Forelimb muscle (tissue), 1 donor: ENCODE data around the gene ZNF438. TPM values are rescaled to one million over a fixed set of nuclear protein-coding genes. Genes with fewer than 3 reads are reported as not detected.

Experiments used
- DNase-seq: peaks from one replicate; pipeline ENCODE4 v3.0.0-alpha.2; 2013; ENCODE audit warnings: low read depth
- polyA plus RNA-seq: library from polyadenylated mRNA; unstranded; fragments of 120-200 nt; gene quantifications from one replicate; pipeline ENCODE4 v1.2.1, GENCODE V29; 2013; ENCODE audit not compliant: insufficient read length

Gene ZNF438
- polyA plus RNA-seq, 1 donor = 15.8 TPM

DNA sequence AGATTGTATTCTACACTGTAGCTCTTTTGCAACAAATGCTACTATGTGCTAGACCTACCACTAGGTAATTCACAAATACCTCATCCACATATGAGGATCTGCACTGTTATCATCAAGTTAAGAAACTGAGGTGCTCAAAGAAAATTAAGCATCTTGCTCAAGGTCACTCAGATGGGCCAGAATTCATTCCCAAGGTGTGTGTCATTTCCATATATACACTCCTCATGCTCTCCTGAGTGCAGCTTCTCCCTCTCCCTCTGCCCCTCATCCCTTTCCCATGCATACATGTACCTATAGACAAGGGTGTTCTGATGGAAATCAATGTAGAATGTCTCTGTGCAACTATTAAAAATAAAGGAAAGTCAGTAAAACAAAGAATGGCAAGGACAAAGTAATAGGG is 146.2 kb downstream of the ZNF438 start:
- DNase-seq = no peak

GRCh38 chr10:30883751-30884150 is 147.9 kb downstream of the ZNF438 start:
- no peak for DNase-seq

DNA sequence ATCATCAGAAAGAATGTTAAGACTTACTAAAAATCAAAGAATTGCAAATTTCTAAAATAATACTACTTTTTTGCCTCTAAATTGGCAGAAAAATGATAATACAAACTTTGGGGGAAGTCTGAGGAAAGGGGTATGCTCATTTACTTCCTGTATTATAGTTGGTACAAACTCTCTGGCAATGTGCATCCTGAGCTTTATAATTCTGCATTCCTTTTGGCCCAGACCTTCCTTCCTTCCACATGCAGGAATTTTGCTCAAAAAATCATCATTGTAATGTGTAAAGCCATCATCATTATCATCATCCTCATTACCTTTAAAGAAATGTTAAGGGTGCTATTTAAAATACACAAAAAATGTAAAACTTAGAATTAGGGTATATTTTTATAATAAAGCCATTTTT is 148.5 kb downstream of the ZNF438 start:
- DNase-seq = no peak

DNA sequence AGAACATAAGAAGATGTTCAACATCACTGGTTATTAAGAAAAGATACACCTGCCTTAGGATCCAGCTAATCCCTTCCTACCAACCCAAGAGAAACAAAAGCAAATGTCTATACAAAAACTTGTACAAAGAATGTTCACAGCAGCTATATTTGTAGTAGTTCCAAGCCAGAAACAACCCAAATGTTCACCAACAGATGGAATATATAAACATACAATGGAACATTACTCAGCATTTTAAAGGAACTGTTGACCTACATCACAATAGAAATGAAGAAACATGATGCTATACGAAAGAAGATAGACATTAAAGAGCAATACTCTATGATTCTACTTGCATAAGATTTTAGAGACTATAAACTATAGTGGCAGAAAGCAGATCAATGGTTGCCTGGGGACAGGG is 149.4 kb downstream of the ZNF438 start:
- no peak for DNase-seq

- DNase-seq = no peak
These were observed 152.7 kb downstream of the ZNF438 start for GRCh38 chr10:30878920-30879319.

GRCh38 chr10:30877111-30877510 is 154.6 kb downstream of the ZNF438 start:
- DNase-seq = no peak

DNA sequence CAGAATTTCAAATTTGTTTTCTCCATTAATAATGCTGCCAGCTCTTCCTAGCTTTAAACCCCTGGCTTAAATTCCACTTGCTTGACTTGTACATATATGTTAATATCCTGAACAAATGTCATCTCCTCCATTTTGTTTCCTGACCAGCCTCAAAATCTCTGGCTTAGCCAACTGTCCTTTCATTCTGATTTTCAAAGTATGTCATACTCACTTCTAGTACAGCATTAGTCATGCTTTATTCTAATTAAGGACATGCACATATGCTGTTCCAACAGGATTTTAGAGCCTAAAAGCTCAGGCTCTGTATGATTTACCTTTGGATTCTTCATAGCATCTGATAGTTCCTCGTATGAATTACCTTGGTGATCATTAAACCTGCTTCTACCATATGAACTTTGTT is 158.3 kb downstream of the ZNF438 start:
- no peak for DNase-seq

DNA sequence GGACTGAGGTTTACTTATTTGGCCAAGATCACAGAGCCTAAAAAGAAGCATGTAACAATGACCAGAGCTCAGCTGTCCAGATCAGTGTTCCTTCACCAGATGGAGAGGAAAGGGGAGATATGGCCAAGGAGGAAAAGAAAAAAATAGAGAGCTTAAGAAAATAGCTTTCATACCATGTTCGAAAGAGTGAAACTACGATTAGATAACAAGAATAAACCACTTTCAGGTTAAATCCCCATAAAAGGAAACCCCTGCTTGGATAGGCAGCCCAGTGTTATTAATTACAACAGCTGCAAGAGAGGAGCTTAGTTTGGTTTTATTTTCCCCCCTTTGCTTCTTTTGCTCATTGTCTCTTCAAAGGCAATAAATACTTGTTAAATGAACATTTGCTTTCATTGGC is 160.8 kb downstream of the ZNF438 start:
- DNase-seq = no peak

DNA sequence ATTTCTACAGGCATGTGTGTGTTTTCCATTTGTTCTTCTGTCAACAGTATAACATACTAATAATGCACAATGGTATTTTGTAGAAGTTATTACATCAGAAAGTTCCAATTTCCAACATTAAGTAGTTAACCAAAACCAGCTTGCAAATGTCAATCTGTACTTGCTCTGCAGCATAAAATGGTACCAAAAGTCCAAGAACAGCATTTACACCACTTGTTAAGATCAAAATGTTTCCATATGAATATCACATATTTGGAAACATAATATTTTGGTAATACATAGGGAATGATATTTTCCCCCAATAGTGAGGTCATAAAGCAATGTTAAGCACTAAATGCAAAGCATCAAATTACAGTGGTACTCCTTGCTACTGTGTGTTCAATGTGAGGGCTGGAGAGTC is 162.1 kb downstream of the ZNF438 start:
- DNase-seq = no peak

GRCh38 chr10:30868611-30869010 is 163.1 kb downstream of the ZNF438 start:
- DNase-seq = peak; percentile 45

DNA sequence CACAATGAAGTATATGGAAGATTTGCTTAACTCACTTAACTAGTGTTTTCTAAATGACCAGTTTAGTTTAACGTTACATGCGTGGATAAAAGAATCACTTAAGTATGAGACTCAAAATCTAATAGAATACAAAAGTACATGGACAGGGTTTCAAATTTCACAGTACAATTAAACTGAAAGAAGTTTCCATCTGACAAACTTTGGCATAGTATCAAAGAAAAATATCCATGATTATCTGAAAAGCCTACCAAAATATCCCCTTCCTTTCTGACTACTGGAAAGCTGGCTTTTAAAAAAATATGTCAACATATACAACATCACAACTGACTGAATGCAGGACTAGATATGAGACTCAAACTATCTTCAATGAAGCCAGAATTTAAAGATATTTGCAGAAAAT is 164.8 kb downstream of the ZNF438 start:
- DNase-seq = no peak

DNA sequence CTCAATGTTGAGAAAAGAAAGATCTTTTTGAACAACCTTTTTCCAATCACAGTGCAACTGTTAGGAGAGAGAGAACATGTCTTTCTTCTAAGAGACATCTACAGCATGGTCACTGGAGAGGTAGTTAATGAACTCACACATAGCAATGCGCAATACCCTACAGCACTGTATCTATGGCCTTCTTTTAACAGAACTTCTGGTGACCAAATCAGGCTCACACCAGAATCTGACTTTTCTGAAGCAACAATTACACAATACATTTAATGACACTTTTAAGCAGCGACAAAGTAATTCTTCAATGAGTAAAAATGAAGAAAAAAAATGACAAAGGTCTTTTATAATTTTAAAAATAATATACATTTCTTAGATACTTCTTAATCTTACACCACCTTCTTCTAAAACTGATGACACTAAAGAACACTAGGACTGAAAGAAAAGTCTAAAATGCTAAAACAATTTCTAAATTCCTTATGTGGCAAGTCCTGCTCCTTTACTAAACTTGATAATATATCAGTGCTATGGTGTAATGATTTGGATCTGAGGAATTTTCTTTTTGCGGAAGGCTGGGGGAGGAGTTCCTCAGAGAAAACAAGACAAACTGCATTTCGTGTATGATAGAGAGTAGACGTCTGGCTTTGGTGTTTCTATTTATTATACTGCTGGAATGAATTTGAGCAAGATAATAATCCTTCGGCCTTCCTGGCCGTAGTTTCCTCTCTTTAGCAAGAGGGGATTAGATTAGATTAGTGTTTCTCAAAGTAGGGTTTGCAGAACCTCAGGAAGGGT is 166.3 kb downstream of the ZNF438 start:
- DNase-seq = no peak

GRCh38 chr10:30863516-30864210 is 168.0 kb downstream of the ZNF438 start:
- DNase-seq = no peak

- no peak for DNase-seq
These were observed 169.2 kb downstream of the ZNF438 start for GRCh38 chr10:30862486-30862885.

GRCh38 chr10:30861976-30862375 is 169.7 kb downstream of the ZNF438 start:
- DNase-seq = no peak

- DNase-seq = no peak
These were observed 170.4 kb downstream of the ZNF438 start for GRCh38 chr10:30861221-30861620.

GRCh38 chr10:30858499-30858898 is 173.2 kb downstream of the ZNF438 start:
- DNase-seq = no peak

- peak; percentile 86 for DNase-seq
These were observed 173.9 kb downstream of the ZNF438 start for GRCh38 chr10:30857803-30858202.

DNA sequence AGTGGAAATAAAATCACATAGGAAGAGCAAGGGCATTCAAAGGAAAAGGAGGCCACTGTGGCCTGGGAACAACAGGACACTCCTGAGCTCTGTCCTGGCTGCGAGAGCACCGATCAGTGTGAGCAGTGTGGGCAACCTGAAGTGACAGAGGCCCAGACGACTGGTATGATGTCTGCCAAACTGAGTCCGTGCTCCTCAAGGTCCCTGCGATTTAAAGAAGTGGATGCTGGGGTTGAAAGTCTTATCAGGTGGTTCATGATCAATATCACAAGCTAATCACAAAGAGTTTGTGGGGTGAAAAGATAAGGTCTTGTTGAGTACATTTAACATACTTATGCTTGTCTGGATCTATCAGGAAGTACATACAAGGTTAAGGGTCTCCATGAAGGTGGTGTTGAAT is 176.5 kb downstream of the ZNF438 start:
- DNase-seq = no peak

- no peak for DNase-seq
These were observed 177.0 kb downstream of the ZNF438 start for GRCh38 chr10:30854656-30855055.

- DNase-seq = no peak
These were observed 178.6 kb downstream of the ZNF438 start for GRCh38 chr10:30853066-30853465.

DNA sequence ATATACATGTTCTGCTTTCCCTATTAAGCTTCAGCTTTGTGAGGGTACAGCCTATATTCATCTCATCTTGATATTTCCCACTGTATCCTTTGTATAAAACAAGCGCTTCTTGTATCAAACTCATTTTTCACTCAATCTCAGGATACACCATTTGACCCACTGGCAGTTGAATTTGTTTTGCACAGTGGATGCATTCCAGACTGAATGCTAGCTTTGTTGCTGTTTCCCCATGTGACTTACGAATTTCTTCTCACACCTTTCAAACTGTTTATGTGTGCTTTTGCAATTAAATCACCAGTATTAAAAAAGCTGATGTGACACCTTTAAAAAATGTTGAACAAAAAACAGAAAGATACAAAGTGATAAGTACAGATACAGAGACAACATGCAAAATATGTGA is 180.9 kb downstream of the ZNF438 start:
- DNase-seq = no peak

DNA sequence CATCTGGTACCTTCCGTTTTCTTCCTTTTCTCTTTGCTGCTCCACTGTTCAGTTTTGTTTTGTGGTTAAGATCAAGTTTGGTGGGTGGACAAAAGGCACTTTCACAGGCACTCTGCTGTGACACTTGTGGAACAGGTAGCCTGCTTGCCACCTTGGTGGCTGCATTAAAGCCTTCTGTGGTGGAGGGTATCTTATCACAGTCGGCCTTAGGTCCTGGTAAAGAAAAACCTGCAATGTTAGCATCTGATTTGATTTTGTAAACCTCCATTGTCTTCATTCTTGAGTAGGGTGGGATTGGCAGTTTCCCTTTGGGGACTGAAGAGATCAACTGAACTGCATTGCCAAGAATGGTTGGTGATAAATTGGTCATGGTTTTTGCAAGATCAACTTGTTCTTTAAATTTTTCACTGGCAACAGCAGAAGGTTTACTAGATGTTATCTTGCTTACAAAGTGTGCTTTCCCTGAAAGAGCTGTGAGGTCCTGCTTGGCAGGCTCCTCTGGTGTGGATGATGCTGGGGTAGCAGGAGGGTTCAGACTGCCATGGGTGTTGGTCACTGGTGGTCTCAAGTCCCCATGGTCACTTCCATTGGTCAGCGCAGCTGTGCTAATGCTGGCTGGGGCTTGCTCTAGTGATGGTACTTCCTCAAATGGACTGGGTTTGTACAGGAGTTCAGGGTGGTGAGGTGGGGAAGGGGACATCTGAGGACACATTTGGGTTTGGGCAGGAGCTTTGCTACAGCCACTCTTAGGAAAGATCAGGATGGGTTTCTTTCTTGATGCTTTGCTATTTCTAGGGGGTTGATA is 182.2 kb downstream of the ZNF438 start:
- DNase-seq = no peak
